ENCODE results near the gene POU2AF3.
"Not testable (repeated sequence)": the region's sequence is repeated elsewhere in the genome, so short reads cannot be mapped to it uniquely, and the experiment has no call there.

The POU2AF3 gene

DNA sequence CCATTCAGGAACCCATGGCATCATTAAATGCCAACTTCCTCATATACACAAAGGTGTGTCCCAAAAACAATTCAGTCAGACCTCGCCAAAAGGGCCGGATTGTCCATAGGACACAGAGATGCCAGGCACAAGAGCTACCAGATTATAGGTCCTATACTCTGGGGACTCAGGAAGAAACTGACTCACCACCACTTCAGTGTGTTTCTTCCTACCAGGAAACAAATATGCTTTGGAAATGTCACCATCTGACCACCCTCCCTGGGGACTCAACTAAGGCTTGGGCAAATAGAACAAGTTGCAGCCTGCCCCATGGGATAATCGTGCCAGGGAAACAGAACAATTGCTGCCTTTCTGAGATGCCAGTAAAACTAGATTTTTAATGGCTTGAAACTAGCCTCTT lies 11.7 kb downstream of the POU2AF3 start:
- TF ChIP-seq, protein P1, sequence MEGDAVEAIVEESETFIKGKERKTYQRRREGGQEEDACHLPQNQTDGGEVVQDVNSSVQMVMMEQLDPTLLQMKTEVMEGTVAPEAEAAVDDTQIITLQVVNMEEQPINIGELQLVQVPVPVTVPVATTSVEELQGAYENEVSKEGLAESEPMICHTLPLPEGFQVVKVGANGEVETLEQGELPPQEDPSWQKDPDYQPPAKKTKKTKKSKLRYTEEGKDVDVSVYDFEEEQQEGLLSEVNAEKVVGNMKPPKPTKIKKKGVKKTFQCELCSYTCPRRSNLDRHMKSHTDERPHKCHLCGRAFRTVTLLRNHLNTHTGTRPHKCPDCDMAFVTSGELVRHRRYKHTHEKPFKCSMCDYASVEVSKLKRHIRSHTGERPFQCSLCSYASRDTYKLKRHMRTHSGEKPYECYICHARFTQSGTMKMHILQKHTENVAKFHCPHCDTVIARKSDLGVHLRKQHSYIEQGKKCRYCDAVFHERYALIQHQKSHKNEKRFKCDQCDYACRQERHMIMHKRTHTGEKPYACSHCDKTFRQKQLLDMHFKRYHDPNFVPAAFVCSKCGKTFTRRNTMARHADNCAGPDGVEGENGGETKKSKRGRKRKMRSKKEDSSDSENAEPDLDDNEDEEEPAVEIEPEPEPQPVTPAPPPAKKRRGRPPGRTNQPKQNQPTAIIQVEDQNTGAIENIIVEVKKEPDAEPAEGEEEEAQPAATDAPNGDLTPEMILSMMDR (IDR thresholded peaks at IDR 0.05; ENCODE audit: borderline replicate concordance, control extremely low read depth, extremely low read depth, insufficient read depth, missing control alignments) = no peak
- in situ Hi-C loops (cut with MboI; ENCODE audit: low sequenced_read_pairs, unreplicated experiment) = no loop called here
- DNase-seq (ENCODE audit: low spot score) = no peak

DNA sequence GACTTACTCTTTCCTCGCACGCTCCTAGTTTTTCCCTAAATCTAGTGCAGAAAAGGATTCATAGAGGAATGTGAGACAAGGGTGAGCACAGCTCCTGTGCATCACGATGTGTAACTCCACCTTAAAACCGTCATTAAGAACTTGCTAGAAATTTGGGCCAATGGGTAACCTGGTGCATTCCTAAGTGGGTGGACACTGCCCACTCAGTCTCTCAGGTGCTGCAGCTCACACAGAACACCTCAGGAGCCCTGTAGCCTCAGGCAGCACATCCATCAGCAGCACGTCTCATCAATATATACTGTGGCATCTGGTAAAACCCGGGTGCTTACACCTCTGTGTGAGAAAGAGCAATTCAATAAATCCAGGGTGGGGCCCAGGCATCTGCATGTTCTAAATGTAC lies 12.4 kb downstream of the POU2AF3 start:
- TF ChIP-seq, protein P1 (IDR thresholded peaks at IDR 0.05; ENCODE audit: borderline replicate concordance, control extremely low read depth, extremely low read depth, insufficient read depth, missing control alignments) = no peak
- no peak for DNase-seq (ENCODE audit: low spot score)
- in situ Hi-C loops (cut with MboI; ENCODE audit: low sequenced_read_pairs, unreplicated experiment) = no loop called here

DNA sequence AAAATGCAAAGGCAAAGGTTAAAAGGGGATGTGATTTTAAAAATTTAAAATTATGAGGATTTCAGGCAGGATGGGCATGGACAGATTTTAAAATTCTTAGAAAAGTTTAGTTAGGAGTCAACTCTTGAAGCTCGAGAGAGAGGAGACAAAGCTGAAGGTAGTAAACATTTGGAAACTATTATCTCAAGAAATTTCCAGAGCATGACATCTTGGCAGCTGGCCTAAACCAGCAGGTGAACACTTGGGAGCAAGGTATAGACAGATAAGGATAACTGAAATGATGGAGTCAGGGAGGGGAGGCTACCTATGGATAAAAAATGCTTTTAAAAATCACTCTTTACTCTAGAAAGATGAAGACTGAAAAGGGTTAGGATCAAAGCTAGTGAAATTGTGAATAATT lies 13.7 kb downstream of the POU2AF3 start:
- in situ Hi-C loops (cut with MboI; ENCODE audit: low sequenced_read_pairs, unreplicated experiment) = no loop called here

DNA sequence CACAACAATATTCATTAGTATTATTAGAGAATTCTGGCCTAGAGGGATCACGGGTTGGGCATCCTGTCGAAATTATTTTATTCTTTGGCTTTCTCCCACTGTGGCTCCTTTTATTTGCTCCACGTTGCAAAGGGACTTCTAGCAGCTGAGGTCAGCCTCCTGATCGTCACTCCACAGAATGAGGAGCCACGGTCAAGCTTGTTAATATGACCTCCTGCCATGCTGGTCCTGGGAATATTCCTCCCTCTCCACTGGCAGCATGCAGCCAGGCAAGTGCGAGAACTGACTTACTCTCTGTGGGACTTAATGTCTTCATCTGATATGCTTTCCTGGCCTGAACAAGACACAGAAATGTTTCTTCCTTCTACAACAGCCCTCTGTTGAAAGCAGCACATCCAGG lies 20.9 kb downstream of the POU2AF3 start:
- DNase-seq (ENCODE audit: low spot score) = no peak
- in situ Hi-C loops (cut with MboI; ENCODE audit: low sequenced_read_pairs, unreplicated experiment) = no loop called here
- TF ChIP-seq, protein P1 (IDR thresholded peaks at IDR 0.05; ENCODE audit: borderline replicate concordance, control extremely low read depth, extremely low read depth, insufficient read depth, missing control alignments) = no peak

More for the DNA sequence above, 13.7 kb downstream of the POU2AF3 start:
- TF ChIP-seq, protein P1 (IDR thresholded peaks at IDR 0.05; ENCODE audit: borderline replicate concordance, control extremely low read depth, extremely low read depth, insufficient read depth, missing control alignments) = no peak
- DNase-seq (ENCODE audit: low spot score) = no peak

DNA sequence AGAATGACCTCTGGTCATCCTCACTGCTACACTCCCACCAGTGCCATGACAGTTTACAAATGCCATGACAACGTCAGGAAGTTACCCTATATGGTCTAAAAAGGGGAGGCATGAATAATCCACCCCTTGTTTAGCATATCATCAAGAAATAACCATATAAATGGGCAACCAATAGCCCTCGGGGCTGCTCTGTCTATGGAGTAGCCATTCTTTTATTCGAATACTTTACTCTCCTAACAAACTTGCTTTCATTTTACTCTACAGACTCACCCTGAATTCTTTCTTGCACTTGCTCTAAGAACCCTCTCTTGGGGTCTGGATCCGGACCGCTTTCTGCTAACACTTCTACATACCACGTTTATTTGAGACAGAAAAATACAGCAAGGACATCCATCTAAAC lies 21.9 kb downstream of the POU2AF3 start:
- DNase-seq (ENCODE audit: low spot score); in situ Hi-C loops (cut with MboI; ENCODE audit: low sequenced_read_pairs, unreplicated experiment): not testable (repeated sequence)

DNA sequence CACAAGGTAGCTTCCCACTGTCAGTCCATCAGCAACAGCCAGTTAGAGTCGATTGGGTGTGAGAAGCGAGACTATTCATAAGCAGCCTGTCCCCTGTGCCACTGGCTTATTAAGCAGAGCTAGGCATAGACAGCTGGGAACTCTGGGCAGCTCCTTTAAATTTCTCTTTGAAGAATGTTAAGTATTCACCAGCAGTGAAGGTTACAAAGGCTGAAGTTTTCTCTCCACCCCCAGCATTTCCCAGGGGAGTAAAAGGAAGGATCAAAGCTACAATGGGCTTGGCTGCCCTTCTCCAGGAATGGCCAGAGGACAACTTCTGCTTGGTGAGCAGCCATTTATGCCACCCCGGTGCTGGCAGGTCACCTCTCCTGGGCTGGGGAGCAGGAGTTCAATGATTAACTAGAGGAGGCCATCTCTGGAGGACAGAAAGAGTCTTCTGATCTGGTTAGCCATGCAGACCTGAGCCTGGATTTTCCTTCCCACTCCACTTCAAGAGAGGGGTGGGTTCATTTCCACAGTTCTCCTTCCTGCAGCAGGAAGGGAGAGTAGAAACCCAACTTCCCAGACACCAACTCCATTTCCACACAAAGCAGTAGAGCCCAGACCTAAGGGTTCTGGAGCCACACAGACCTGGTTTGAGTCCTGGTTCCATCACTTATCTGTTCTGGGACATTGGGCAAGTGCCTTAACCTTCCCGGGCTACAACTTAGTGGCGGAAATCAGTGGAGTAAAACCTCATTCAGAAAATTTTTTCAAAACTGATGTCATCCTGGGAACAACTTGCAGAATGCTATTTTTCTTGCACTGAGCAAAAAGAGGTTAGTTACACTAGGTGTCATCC lies 22.6 kb downstream of the POU2AF3 start:
- DNase-seq (ENCODE audit: low spot score) = no peak
- in situ Hi-C loops (cut with MboI; ENCODE audit: low sequenced_read_pairs, unreplicated experiment) = no loop called here
- TF ChIP-seq, protein P1 (IDR thresholded peaks at IDR 0.05; ENCODE audit: borderline replicate concordance, control extremely low read depth, extremely low read depth, insufficient read depth, missing control alignments) = no peak

DNA sequence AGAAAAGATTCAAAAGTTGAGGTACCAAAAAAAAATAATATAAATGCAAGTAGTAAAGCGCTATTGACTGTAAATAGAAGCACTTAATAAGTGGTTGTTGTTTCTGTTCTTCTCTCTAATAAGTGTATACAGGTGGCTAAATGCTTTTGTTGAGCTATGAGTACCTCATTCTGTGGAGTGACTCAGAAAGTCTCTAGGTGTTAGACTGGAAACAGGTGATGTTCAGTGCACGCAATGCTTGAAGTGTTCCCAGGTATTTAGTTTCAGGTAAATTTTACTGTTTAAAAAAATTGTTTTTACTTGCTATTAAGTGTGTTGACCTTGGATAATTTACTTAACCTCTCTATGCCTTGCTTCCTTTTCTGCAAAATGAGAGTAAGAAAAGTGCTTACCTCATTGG lies 24.2 kb downstream of the POU2AF3 start:
- in situ Hi-C loops (cut with MboI; ENCODE audit: low sequenced_read_pairs, unreplicated experiment) = no loop called here
- no peak for DNase-seq (ENCODE audit: low spot score)
- TF ChIP-seq, protein P1 (IDR thresholded peaks at IDR 0.05; ENCODE audit: borderline replicate concordance, control extremely low read depth, extremely low read depth, insufficient read depth, missing control alignments) = no peak
